GM21825 (cell line): ENCODE results near the gene ZNF862.
A peak's percentile ranks its signal among the peaks of the same experiment; 100 is the strongest.

Source experiments
- ATAC-seq: cut with Tn5 transposase; IDR thresholded peaks from one replicate; pipeline ENCODE4 v1.9.1; 2021; ENCODE audit warnings: mild to moderate bottlenecking, moderate library complexity; ENCODE audit not compliant: unreplicated experiment

Gene ZNF862

DNA sequence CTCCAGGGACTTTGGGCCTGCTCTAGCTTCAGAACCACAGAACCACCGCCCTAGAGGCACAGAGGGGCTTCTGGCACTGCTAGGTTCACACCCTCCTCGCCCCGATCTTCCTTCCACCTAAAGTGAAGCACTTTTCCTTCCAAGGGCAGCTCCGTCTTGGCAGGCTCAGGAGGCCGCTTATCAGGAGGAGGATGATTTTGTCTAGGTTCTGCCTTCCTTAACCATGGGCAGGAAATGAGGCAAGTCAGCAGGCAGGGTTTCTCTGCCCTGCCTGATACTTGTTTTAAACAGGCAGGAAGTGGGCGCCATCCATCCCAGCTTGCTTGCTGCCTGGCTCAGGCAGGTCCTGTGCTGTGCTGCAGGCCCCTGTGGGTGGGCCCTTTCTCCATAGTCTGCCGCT is 27.3 kb downstream of the ZNF862 start:
- peak; percentile 51 for ATAC-seq

DNA sequence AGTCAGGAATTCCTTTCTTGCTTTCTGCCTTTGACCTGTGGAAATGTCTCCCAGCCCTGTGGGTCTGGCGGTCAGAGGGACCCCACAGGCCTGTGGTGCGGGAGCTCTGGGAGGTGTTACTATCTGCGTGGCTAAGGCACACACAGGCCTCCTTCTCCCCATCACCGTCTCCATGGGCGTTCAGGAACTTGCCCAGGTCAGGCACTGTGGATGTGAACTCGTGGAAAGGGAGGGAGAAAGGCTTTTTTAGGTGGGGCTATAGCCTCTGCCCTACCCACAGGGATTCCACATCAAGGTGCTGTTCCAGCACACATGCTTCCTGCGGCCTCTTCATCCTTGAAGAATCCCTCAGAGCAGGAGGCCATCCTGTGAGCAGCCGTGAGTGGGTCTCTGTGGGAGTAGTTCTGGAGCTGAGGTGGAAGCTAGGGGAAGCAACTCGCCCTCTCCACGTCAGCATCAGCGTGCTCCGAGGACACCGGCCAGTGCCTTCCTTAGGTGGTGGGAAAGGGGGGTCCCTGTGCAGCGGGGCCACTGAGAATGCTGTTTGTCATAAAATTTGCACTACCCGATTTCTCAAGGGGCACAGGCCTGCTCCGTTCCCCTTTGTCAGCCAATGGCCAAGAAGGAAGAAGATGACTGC is 28.1 kb downstream of the ZNF862 start:
- ATAC-seq, result no peak

DNA sequence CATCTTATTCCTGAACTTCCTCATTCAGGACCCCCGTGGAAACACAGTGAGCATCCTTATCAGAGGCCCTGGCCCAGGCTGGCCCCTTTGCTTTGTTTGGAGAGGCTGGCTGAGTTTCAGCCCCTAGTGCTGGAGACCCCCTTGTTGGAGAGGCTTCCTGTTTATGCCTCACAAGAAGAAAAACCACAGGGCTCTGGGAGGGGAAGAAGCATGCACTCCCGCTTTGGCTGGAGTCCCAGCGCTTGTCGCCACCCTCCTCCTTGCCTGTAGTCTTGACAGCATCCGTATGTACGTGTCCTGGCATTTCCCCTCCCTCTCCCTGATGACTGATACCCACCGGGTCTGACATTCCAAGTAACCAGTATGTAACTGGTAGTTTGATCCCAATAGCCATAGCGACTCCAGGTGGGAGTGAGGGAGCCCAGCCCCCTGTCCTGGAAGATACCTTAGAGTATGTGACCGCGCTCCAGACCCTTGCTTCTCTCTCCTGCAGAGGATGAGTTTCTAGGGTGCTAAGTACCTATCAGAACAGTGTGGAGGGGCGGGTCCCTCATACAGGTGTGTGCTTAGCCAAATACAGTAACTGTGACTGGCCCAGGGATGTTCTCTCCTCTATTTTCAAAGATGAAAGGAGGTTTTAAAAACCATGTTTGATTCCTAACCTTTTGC is 28.7 kb downstream of the ZNF862 start:
- no peak for ATAC-seq

DNA sequence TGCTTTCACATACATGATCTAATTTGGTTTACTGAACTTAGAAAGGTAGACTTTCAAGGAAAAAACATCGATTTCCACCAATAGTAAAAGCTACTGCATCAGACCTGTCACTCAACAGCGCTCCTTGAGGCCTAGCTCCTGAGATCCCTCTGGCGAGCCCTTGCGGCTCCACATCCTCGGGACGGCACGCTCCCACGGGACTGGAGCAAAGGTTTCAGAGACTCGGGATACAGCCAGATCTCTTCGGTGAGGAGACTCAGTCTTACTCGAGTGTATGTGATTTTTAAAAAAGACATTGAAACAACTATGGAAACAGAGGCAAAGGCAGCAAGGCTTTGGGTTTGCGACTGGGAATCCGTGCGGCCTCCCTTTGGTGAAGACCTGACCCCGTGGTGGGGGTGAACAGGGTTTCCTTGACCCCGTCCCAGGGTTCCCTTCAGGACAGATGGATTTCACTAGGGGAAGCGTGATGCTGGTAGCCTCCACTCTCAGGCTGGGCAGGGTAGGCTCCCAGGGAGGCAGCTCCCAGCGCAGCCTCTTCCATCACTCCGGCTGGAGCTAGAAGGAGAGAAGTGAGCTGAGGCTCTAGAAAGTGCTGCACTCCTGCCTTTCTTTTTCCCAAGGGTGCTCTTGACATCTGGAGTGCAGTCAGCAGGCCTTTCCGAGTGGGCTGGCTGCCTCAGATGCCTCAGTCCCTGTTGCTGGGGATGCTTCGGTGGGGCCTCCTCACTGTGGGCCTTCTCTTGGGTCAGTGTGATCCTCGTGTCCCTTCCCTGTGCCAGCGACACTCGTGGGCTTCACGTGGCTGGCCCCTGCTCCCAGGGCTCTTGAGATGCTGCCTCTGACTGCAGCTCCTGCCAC is 29.8 kb downstream of the ZNF862 start:
- ATAC-seq, result no peak

DNA sequence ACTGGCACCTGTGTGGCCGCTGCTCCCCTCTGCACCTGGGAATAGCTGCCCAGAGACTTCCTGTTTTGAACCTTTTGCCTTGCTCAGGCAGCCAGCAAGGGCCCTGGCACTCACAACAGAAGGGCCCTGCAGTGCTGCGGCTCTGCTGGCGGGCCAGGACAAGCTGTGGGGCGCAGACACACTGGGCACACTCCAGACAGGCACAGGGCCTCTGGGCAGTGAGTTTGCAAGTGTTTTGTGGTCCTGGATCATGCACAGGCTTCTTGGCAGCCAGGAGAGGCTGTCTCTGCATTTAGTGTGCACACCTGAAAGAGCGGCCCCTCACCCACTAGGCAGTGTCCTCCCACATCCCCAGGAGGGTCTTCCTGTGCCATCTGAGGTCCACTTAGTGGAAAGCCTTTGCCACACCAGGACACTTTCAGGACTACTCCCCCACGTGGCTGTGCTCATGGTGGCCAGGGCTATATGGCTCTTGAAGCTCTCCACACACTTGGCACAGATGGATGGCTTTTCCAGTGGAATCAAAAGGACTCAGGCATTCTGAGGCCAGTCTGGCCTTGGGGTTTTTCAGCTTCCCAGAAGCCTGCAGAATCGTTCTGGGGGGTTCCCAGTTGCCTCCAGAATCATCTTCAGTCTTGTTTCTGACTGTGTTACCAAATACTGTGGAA is 30.6 kb downstream of the ZNF862 start:
- no peak for ATAC-seq

DNA sequence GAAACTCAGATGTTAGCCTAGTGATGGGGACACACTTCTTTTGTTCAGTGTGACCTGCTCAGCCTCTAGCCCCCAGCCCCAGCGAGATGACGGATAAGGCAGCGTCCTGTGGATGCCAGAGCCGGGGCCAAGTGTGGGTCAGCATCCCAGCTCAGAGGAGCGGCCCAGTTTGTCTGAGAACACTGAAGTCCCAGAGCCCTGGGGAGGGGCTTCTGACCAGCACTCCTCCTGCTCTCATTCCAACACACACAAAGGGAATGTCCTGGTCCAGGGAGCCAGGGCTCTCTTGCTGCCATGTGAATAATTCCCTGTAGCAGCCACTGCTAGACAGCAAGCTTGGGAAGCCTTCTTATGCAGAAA is 31.1 kb downstream of the ZNF862 start:
- no peak for ATAC-seq

DNA sequence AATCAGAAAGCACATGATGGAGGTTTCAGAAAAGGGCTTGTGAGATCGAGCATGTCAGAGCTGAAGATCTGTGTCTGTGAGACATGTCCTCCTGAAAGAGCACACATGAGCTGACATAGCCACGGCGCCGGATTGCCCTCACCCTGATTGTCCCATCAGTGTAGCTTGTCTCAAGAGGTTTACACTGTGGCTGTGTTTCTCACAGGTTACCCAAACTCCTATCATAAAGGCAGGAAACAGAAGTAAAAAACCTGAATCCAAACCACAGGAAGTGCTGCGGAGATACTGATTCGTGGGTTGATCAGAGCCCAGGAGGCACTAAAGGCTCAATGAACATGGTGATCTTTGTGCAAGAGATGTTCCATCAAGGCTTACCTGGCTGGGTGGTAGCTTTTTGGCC is 31.7 kb downstream of the ZNF862 start:
- ATAC-seq, result no peak

DNA sequence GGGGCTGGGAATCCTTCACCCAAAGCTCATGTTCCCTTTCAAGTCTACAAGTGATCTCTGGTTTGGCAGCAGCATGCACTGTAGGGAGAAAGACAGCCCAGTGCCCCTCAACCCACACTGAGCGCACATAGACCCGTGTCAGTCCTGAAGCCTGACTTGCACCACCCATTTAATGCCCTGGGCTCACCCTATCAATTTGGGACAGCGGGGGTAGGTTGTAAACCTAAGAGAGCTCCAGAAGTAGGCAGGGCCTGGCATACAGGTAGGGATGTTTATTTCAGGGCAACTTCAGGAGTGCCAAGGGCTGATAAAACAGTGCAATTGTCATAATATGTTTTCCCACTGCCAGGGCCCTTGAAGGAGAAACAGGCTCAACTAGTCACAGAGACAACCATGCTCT is 32.1 kb downstream of the ZNF862 start:
- no peak for ATAC-seq

DNA sequence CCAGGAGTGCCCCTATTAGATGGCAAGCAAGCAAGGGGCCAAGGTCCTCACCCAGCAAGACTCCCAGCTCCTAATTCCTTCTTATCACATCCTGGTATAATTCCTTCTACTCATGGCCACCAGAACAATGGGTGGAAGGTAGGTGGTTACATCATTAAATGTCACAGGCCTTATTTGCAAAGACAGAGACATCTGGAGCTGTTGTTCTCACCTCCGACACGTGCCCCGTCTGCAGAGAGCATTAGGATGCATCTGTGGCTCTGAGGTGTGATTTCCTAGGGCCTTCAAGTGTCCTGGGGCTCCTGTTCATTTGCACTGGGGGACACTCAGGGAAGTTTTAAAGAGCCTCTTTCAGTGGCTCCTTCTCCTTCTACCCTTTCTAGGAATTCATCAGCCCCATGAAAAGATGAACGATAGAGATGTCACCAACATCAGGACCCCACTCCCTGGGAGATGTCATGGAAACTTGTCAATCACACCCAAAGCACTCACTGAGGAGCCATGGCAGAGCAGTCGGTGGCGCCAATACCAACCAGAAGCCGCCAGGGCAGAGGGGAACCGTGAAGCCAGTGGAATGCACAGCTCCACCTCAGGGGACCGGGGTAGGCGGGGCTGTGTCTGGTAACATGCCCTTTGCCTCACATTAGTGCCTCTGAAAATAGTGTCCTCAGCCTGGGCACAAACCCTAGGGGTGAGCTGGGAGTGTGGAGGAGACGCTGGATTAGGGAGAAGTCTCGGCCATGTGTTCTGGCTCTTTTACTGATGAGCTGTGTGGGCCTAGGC is 32.7 kb downstream of the ZNF862 start:
- ATAC-seq, result no peak

DNA sequence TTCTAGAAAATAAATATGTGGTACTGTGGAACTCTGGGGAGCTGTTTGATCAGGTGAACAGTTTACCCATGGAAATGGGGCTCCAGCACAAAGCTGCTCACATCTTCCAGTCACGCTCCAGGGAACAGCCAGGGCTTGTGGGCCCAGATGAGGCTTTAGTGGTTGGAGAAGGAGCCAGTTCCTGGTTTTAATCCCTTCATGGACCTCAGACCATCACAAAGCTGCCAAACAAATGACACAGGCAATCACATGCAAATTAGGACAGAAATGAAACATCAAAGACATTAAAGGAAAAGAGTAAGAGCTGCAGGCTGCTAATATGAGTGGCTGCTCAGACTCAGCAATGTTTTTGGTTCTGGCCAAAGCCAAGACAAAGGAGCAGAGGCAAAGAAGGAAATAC is 33.4 kb downstream of the ZNF862 start:
- no peak for ATAC-seq

DNA sequence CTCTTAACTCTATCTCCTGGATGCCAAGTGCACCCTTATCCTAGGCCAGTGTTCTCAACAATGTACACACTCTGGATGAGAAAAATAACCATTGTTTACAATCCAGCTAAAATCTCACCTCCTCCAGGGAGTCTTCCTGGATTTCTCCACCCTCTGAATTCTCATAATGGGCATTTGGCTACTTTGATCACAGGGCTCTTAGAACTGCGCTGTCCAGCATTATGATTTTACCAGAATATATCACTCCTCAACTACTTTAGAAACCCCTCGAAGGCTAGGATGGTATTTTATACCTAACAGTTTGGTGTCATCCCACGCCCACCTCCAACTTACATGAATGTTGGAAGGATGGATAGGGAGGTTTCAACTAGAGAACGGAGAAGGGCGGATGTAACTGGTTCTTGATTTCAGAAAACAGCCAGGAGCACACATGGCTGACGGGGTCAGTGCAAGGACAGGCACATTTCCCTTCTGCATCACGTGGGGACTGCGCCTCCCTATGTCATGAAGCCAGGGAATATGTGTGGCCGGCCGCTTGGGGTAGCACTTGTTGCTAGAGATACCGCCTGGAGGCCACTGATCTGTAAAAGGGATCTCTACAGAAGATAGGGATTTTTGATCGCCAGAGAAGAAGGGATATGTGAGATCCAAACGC is 34.4 kb downstream of the ZNF862 start:
- ATAC-seq, result no peak

DNA sequence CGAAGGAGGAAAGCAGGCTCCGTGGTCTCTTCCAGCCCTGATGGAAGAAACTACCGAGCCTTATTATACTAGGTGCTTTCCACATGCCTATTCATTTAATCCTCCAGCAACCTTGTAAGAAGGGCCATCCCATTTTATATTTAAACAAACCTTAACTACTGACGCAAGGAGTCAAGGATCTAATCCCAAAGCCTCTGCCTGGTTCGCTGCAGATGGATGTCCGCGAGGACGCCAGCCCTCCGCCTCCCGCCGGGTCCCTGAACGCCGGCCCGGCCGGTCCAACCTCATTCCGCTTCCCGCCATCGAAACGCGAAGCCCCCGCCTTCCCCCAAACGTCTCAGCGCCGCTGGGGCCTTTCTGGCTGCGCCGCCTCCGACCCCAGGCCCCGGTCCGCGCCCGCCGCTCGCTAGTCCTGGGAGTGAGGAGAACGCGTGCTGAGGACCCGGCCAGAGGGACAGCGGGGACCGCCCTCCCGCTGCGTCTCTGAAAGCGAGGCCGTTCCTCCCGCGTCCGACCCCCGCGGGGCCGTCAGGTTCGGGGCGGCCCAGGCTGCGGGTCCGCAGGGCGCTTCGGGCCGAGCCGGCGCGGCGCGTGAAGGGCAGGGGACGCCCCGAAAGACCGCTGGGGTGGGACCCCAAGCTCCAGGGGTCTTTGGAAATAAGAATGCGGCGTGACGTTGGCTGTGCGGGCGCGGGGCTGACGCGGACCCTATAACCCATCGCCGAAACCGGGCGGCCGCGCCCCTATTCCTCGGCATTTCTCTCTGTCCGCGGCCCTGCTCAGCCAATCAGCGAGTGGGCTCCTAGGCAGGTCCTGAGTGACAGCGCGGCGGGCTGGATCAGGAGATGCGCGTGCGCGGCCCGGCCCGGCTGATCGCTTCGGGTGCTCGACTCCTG is 35.1 kb downstream of the ZNF862 start, which contains the start of gene ATP6V0E2:
TSS of gene ATP6V0E2 (plus strand) at position 896 of the 896 bp plus-strand sequence. CDS start 97 bp downstream, outside the sequence.
- ATAC-seq, result peak; percentile 87

DNA sequence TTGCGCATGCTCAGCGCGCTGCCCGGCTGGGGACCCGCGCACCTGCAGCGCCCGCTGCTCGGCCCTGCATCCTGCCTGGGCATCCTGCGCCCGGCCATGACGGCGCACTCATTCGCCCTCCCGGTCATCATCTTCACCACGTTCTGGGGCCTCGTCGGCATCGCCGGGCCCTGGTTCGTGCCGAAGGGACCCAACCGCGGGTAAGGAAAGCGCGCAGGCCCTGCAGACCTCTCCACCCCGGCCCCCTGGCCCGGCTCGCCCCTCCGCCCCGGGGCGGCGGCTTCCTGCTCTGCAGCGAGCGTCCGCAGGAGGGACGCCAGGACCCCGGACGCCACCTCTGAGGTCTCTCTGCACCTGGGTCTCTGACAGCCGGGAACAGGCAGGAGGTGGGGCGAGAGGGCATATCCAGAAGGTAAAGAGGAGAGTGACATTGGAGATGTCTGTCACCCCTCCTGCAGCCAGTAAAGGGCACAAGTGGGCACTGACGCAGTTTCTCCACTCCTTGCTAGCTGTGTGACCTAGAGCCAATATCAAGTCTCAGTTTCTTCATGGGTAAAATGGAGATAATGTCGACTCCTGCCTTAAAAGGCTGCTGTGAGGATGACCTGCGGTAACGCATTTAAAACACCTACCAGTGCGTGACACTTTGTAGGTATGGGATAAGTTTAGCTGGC is 35.9 kb downstream of the ZNF862 start:
- peak; percentile 19 for ATAC-seq

DNA sequence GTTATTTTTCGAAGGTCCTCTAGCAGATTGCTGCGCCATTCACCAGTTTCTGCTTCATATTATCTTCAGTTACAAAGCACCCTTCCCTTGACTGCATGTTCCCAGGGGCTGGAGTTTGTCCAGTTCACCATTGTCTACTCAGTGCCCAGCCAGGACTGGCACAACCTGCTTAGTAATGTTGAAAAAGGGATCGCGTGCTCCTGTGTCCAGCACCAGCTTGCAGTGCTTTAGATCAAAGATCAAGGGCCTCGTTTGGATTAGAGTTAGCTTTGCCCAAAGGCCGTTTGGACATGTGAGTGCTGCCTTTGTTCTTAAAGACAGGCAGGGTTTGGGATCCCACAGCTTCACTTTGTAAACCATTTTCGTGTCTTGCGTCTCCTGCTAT is 36.5 kb downstream of the ZNF862 start:
- no peak for ATAC-seq

DNA sequence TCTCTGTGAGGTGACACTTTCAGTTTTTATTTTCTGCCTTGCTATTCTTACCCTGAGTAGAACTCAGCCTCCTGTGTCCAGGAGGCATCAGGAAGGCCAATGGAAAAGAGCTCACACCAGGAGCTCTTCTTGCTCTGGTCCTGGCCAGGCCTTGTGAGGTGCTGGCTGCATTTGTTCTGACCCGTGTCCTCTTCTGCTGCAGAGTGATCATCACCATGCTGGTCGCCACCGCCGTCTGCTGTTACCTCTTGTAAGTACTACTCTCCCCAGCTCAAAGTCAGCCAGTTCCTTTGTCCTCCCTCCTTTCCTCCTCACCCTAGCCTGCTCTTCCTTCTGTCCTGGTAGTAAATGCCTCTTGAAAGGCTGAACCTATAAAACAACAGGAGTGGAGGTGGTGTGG is 37.2 kb downstream of the ZNF862 start:
- no peak for ATAC-seq

DNA sequence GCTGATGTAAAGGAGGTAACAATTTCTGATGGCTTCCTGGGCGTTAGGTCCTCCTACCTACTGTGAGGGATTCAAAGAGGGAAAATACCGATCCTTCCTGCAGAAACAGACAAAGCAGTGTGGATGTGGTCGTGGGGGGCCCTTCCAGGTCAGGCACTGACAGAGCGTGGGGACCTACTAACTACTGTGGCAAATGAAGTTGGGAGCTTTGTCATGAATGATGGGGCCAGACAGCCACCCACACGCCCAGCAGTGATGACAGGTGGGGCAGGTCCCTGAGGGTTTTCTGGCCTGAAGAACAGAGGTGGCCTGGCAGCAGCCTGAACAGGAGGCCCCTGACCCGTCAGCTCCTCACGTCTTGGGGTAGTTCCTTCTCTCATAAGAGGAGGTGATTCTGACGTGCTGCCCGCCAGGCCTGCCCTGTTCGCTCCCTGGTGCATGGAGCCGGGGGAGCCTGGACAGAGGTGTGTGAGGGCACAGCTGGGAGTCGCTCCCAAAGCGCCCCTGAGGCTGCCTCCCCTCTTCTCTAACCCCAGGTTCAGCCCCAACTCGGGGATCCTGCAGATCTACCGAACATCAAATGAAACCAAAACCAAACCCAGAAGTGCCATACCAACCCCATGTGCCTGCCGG is 39.8 kb downstream of the ZNF862 start:
- ATAC-seq, result no peak

DNA sequence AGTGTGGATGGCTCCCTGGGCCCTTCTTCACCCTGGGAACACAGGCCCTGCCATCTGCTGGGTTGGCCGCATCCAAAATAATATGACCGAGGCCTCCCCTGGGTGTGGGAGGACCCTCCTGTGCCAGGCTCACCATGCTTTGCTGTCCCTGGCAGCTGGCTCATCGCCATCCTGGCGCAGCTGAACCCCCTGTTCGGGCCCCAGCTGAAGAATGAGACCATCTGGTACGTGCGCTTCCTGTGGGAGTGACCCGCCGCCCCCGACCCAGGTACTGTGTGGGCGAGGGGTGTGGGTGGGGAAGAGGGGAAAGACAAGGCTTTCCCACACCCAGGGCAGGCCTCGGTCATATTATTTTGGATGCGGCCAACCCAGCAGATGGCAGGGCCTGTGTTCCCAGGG is 40.3 kb downstream of the ZNF862 start:
- ATAC-seq, result no peak

DNA sequence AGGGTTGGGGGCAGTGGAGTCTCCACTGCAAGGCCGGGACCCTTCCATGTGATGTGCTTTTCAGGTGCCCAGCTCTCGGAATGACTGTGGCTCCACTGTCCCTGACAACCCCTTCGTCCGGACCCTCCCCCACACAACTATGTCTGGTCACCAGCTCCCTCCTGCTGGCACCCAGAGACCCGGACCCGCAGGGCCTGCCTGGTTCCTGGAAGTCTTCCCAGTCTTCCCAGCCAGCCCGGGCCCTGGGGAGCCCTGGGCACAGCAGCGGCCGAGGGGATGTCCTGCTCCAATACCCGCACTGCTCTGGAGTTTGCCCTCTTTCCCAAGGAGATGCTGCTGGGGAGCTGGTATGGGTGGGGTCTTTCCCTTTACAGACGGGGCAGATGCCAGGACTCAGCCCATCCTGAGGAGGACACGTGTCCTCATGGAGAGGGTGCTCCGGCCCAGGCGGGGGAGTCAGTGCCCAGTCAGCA is 41.1 kb downstream of the ZNF862 start:
- no peak for ATAC-seq
